Measurements from ENCODE around the gene SIRT2. TPM values are rescaled to one million over a fixed set of nuclear protein-coding genes. Genes with fewer than 3 reads are reported as not detected.
A peak's percentile ranks its signal among the peaks of the same experiment; 100 is the strongest.

Gene SIRT2
- total and polyA plus RNA-seq, 2 of the 13 experiments (the other 11 are each of a cell fraction or from before 2014, with no cell fraction given): 22.3 to 26.1 TPM

DNA sequence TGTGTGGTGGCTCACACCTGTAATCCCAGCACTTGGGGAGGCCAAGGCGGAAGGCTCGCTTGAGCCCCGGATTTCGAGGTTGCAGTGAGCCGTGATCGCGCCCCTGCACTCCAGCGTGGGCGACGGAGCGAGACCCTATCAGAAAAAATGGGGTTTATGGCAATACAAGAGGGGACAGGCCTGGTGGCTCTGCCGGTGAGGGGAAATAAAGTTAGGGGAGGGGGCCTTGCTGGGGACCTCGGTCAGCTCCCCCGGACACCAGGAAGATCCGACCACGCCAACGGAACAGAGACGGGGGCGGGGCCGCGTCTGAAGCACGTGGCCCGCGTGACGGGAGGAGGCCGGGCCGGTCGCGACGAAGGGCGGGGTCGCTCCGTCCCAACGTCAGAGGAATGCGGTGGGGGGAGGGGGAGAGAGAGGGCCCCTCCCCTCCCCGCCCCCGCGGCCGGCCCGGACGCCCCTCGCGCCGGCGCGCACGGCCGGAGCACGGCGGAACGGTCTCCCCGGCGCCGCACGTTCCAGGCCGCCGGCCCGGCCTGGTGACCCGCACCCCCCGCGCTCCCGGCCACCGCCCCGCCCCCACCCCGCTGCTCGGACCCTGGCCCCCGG, 47.7 kb downstream of the SIRT2 start:
- peak overlapping the region; percentile 88 for H3K9ac ChIP-seq (ENCODE audit: insufficient read depth, low read depth, low read length)
- peak overlapping the region; percentile 92 for H3K4me2 ChIP-seq (ENCODE audit: low read depth, low read length)
- H3K36me3 ChIP-seq (replicated peaks in 1 of 2; ENCODE audit: control insufficient read depth in 1 of 2, insufficient read depth in 2 of 2, low read length in 2 of 2): peaks cover 7 to 12% of the 10 kb centered on the region in 2 experiments
- ChIA-PET CTCF (ENCODE audit: low intra/inter-chr PET ratio, low total read pairs) (no interaction called here), POLR2A (interaction anchor here (0.9 to 9.1 kb wide), 21 partner anchors 9 to 233 kb away, joined by 3 to 148 read pairs (median 5); partner anchors contain the start of genes ACTN4, ECH1, EIF3K and MRPS12)
- DNase-seq (ENCODE audit: low spot score): peak; percentile 79
- BruUV-seq (replicated peaks): no TSS peak
- peaks cover 24% of the 10 kb centered on the region for H4K20me1 ChIP-seq (ENCODE audit: insufficient read depth, low read length)
- peaks cover 49% of the 10 kb centered on the region for H3K4me1 ChIP-seq (ENCODE audit: insufficient read depth, low read length)
- in situ Hi-C loops (cut with HindIII; ENCODE audit: extremely low pct_ligation_motif_present, low pct_unique_long_range_greater_than_20kb) (no loop called here), intact Hi-C loops (cut with micrococcal nuclease; ENCODE audit: unreplicated experiment) (loop anchor here (2.0 kb wide), 2 partner anchors 21 to 47 kb away; partner anchors contain the start of genes ECH1, NFKBIB and SIRT2)
- peaks cover 34% of the 10 kb centered on the region for H3K79me2 ChIP-seq (ENCODE audit: insufficient read depth, low read length)
- WGBS (ENCODE audit: low lambda C conversion rate): 2% methylated on average over 30 of the region's 67 CpGs
- peak overlapping the region; percentile 84 to 93 (median 87) for H3K4me3 ChIP-seq (replicated peaks in 1 of 3; ENCODE audit: insufficient read depth in 1 of 3, low read depth in 2 of 3, low read length in 3 of 3)
- peak; percentile 16 for ATAC-seq
- no peak overlapping the region for H2AFZ ChIP-seq (ENCODE audit: low read length)
- no peaks in the 10 kb centered on the region; a peak in 1 of 5 replicates for H3K27me3 ChIP-seq (ENCODE audit: control insufficient read depth in 1 of 2, insufficient read depth in 2 of 2, low read length in 2 of 2)
- peak overlapping the region; percentile 91 for H3K27ac ChIP-seq (ENCODE audit: extremely low read length, insufficient read depth, low read length)
- no peaks in the 10 kb centered on the region for H3K9me3 ChIP-seq (ENCODE audit: low read length)
- FAIRE-seq: no peak
- TF ChIP-seq ZBTB21 (CRISPR knock-in tag; IDR thresholded peaks at IDR 0.05) (no peak), PRMT3 (CRISPR knock-in tag; IDR thresholded peaks at IDR 0.05; ENCODE audit: borderline replicate concordance, low read depth) (no peak), SPEN (CRISPR knock-in tag; IDR thresholded peaks at IDR 0.05; ENCODE audit: low read depth) (peak; percentile 57), MAFG (CRISPR knock-in tag; IDR thresholded peaks at IDR 0.05) (no peak), RAD51 (IDR thresholded peaks at IDR 0.05; ENCODE audit: borderline replicate concordance) (peak; percentile 45; the same call in 1 of the 2 replicates), ETV6 (CRISPR knock-in tag; conservative IDR thresholded peaks at IDR 0.05) (no peak; the same call in 1 of the 2 replicates), CENPBD1 (CRISPR knock-in tag; IDR thresholded peaks at IDR 0.05; ENCODE audit: borderline replicate concordance, low read depth) (no peak; the same call in 1 of the 2 replicates), NCOA5 (CRISPR knock-in tag; IDR thresholded peaks at IDR 0.05) (no peak), TCF7 (IDR thresholded peaks at IDR 0.05; ENCODE audit: low read depth) (no peak), CBX2 (IDR thresholded peaks at IDR 0.05; ENCODE audit: low read depth, low read length) (no peak), CBX2 (CRISPR knock-in tag; IDR thresholded peaks at IDR 0.05; ENCODE audit: low read depth) (no peak), ZSCAN30 (CRISPR knock-in tag; IDR thresholded peaks at IDR 0.05) (no peak), KAT2B (IDR thresholded peaks at IDR 0.05; ENCODE audit: borderline replicate concordance, low read depth, low read length) (no peak), FOXM1 (CRISPR knock-in tag; IDR thresholded peaks at IDR 0.05) (no peak), HMGA1 (CRISPR knock-in tag; conservative IDR thresholded peaks at IDR 0.05) (no peak), ZNF354B (CRISPR knock-in tag; IDR thresholded peaks at IDR 0.05) (no peak), NR2F1 (CRISPR knock-in tag; IDR thresholded peaks at IDR 0.05) (no peak), ZNF841 (CRISPR knock-in tag; IDR thresholded peaks at IDR 0.05; ENCODE audit: borderline replicate concordance) (no peak), YY1 (IDR thresholded peaks at IDR 0.05; ENCODE audit: insufficient read depth, insufficient replicate concordance, low read depth, low read length) (no peak), FOXP1 (IDR thresholded peaks at IDR 0.05) (no peak), FOXP1 (CRISPR knock-in tag; IDR thresholded peaks at IDR 0.05) (no peak), NR3C1 (CRISPR knock-in tag; IDR thresholded peaks at IDR 0.05) (no peak), ISL2 (CRISPR knock-in tag; IDR thresholded peaks at IDR 0.05) (no peak), EEA1 (CRISPR knock-in tag; IDR thresholded peaks at IDR 0.05; ENCODE audit: borderline replicate concordance) (0 out of 2 replicates have a peak, but pooled peaks have one; percentile 63)
- TF ChIP-seq, protein P1, sequence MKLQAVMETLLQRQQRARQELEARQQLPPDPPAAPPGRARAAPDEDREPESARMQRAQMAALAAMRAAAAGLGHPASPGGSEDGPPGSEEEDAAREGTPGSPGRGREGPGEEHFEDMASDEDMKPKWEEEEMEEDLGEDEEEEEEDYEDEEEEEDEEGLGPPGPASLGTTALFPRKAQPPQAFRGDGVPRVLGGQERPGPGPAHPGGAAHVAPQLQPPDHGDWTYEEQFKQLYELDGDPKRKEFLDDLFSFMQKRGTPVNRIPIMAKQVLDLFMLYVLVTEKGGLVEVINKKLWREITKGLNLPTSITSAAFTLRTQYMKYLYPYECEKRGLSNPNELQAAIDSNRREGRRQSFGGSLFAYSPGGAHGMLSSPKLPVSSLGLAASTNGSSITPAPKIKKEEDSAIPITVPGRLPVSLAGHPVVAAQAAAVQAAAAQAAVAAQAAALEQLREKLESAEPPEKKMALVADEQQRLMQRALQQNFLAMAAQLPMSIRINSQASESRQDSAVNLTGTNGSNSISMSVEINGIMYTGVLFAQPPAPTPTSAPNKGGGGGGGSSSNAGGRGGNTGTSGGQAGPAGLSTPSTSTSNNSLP (IDR thresholded peaks at IDR 0.05; ENCODE audit: low read depth, low read length): no peak; the same call in 1 of the 2 replicates

Data from HepG2 (cell line).